Cardiac fibroblast (primary cell): ENCODE results near the gene RPS8.
"Not testable (repeated sequence)": the region's sequence is repeated elsewhere in the genome, so short reads cannot be mapped to it uniquely, and the experiment has no call there.

Experiments
- DNase-seq, 2 donors: peaks; one replicate each; pipeline versions ENCODE4 v3.0.0 to v3.0.0-alpha.2; 2010; ENCODE audit warnings: low read depth in 2 of 2
- H3K4me3 ChIP-seq, 2 donors: replicated peaks in 1 of 2; 1 replicate in 1 of 2; 2 replicates in 1 of 2; pipeline ENCODE4 v1.5.1; 2011; ENCODE audit warnings: low read depth in 2 of 2, low read length in 2 of 2, mild to moderate bottlenecking in 2 of 2, moderate library complexity in 1 of 2
- CTCF ChIP-seq: IDR thresholded peaks from one replicate; pipeline ENCODE4 v1.5.1; 2011; ENCODE audit warnings: low read depth, mild to moderate bottlenecking, low read length, inconsistent platforms

Gene RPS8

GRCh38 chr1:44822131-44822701 is 46.9 kb downstream of the RPS8 start:
- no peak for TF ChIP-seq CTCF
- DNase-seq = no peak
- H3K4me3 ChIP-seq = no peak overlapping the region

- TF ChIP-seq CTCF = no peak
- DNase-seq = no peak
- H3K4me3 ChIP-seq = no peak overlapping the region
These were observed 47.7 kb downstream of the RPS8 start for GRCh38 chr1:44822981-44823451.

- DNase-seq, H3K4me3 ChIP-seq: not testable (repeated sequence)
These were observed 49.1 kb downstream of the RPS8 start for GRCh38 chr1:44824392-44824791.

- no peak overlapping the region for H3K4me3 ChIP-seq
- DNase-seq = peak in 1 of 2 donors; percentile 91
- TF ChIP-seq CTCF = no peak
These were observed 51.2 kb downstream of the RPS8 start for GRCh38 chr1:44826375-44827196.

- no peak for TF ChIP-seq CTCF
- H3K4me3 ChIP-seq = no peak overlapping the region
- DNase-seq = no peak
These were observed 52.1 kb downstream of the RPS8 start for GRCh38 chr1:44827197-44828002.

GRCh38 chr1:44828003-44828651 is 52.8 kb downstream of the RPS8 start:
- DNase-seq = no peak
- H3K4me3 ChIP-seq = no peak overlapping the region
- TF ChIP-seq CTCF = no peak
